ENCODE measurements around the gene LDLRAD2. TPM values are rescaled to one million over a fixed set of nuclear protein-coding genes. Genes with fewer than 3 reads are reported as not detected.
A peak's percentile ranks its signal among the peaks of the same experiment; 100 is the strongest.

LDLRAD2 gene
- total RNA-seq, 1 donor from 2014 or later = 0.04 TPM

DNA sequence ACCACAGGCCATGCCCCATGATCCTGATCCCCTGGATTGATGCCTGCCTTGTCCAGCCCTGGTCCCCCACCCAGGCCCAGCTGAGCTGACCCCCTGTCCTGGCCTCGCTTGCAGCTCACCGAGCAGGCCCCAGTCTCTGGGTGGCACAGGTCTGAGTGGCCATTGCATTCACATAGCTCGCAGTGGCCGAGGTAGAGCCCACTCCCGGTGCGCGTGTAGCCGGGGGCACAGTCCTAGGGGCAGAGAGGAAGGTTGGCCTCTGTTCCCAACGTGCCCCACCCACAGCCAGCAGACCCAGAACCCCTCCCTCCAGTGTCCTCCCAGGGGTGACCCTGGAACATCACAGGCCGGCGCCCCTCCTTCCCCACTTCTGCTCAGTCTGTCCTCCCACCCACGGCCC lies 51.9 kb downstream of the LDLRAD2 start:
- no peak for ATAC-seq

DNA sequence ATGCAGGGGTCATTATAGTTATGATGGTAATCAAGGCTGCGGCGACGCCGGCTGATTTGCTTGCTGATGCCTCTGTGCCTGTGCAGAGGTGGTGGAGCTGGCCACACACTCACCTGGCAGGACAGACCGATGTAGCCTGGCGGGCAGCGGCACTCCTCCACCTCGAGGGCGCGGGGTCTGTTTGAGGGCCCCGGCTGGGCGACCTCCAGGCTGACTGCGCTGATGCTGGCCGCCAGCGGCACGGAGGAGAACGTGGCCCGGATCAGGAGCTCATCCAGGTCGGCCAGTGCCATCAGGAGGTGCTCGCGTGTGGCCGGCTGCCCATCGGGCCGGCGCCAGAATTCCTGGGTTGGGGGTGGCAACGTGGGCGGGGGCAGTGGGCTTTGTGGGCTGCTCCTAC lies 52.7 kb downstream of the LDLRAD2 start:
- ATAC-seq = no peak

DNA sequence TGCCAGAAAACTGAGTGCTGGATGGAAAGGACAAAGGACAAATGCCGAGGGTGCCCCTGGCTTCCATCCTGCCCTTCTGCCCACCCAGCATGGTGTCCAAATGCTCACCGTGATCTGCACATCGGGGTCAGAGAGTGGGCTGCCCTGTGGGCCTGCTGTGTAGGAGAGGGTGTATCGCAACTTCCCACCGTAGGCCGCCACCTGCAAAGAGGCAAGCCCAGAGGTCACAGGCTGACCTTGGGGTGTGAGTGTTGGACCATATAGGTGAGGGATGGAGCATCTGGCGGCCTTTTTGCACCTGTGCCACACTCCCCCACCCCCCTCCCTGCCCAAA lies 53.5 kb downstream of the LDLRAD2 start:
- ATAC-seq = no peak

DNA sequence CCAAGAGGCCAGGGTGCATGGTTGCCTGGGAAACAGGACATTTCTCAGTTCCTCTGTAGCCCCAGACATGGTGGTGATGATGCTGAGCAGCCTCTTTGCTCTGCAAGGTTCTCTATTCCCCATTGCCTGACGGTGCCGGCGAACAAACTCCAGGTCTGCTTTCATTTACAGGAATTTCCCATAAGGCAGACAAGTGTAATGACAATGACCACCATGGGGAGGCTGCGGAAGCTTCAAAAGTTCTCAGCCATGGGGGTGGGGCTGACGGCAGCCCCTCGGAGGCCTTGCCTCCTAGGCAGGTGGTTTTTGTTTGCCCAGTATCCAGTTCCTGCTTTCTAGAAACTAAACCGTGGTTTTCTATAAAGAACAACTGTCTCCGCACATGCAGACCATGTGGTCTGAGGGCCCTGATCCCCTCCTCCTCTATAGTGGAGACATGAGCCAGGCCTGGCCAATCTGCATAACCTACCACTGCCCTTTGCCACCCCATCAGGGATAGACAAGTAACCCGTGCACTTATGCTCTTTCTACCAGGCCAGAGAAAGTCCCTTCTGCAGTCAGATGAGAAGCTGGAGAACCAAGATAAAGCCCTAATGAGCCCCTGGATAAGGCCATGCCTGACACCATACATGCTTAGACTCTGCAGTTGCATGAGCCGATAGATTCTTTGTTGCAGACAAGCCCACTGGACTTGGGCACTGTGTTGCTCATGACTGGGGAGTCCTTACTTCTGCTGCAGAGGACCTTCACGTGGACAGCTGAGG lies 54.1 kb downstream of the LDLRAD2 start:
- no peak for ATAC-seq

DNA sequence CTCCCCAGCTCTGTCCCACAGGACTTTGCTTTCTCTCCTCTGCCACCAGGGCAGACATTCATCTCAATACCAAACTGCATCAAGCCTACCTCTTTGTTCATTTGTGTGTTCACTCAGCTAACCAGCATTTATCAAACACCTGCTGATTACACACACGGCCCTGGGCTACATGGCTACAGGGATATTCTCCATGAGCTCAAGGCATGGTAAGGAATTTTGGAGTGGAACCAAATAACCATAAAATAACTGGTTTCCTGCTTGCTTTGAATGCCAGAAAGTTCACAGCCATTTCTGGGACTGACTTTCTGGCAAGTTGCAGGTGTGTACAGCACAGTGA lies 54.6 kb downstream of the LDLRAD2 start:
- ATAC-seq = no peak

DNA sequence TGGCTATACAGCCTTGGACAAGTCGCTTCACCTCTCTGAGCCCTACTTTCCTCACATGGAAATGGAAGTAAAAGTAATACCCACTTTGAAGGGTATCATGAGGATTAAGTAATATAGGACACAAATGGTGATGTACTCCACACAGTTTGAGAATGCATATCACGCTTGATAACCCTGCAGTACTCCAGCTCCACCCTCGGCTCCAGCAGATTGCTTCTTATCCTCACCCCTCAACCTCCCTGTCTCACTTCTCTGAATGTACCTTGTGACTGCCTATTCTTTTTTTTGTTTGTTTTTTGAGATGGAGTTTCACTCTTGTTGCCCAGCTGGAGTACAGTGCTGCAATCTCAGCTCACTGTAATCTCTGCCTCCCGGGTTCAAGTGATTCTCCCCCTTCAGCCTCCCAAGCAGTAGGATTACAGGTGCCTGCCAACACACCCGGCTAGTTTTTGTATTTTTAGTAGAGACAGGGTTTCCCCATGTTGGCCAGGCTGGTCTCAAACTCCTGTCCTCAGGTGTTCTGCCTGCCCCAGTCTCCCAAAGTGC lies 55.5 kb downstream of the LDLRAD2 start:
- no peak for ATAC-seq

DNA sequence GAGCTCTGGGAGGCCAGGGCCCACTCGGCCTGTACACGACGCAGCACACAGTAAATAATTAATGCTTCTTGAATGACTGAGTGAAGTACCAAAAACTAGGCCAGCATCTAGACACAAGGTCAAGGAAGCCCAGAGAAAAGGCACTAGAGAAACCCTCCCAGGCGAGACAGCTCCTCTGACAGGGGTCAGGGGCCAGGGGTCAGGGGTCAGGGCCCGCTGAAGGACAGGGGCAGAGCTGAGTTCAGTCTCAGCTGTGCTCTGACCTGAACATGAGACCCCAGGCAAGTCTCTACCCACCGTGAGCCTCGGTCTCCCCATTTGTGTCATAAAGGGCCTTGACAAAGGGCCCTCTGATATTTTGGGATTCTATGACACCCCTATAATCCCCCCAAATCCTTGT lies 56.4 kb downstream of the LDLRAD2 start:
- no peak for ATAC-seq

DNA sequence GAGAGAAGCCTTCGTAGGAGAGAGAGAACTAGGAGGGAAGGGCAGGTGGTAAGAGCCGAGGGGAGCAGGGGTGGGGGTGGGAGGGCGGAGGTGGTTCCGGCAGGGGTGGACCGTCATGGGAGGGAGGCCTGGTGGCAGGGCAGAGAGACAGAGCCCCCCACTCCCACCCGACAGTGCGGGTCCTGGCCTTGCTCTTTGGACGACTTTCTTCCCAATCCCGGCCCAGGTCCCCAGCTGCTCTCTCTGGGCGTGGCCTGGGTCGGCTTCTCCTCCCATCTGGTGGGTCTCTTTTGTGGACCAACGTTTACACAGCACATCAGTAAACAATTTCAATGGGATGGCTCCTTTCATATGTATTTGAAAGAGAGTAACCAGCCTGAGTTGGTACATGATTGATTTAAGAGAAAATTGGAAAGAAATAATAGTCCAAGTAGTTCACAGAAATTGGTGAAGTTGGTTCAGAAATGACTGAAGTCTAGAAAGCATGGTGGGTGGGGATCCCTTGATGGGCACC lies 56.9 kb downstream of the LDLRAD2 start:
- no peak for ATAC-seq

DNA sequence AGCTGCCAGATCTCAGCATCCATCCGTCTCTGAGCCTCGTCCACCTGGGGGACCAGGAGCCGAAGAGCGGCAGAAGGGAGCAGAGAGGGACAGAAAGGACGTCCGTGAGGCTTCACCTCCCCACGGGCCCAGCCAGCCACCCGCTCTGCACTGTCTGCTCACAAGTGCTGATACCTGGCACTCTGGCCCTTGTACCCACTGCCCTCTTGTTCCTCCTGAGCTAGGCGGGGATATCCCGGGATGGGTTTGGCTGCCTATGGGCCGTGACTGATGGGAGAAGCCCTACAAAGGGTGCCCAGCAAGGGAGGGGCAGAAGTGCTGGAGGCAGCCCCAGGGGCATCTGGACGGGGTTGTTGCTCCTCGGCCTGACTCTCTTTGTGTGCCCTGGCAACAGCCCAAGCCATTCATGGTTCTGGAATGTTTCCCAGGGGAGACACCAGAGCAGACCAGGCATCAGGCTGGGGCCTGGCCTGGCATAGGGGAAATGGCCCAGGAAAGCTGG lies 57.6 kb downstream of the LDLRAD2 start:
- peak; percentile 66 for ATAC-seq

DNA sequence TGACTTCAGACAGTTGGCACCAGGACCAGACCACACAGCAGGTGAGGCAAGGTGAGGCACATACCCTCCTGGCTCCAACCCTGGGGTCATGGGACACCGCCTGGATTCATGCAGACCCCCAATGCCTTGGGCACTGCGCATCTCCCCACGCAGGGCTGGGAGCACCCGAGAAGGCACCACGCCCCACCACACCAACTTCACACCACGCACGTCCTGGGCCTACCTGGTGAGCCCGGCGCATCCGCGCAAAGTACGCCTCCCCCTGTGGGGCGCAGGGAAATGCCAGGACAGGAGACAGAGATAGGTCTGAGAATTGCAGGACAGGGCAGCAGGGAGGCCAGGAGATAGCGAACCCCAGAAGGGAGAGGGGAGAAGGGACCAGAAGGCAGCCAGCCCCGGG lies 58.5 kb downstream of the LDLRAD2 start:
- ATAC-seq = no peak

DNA sequence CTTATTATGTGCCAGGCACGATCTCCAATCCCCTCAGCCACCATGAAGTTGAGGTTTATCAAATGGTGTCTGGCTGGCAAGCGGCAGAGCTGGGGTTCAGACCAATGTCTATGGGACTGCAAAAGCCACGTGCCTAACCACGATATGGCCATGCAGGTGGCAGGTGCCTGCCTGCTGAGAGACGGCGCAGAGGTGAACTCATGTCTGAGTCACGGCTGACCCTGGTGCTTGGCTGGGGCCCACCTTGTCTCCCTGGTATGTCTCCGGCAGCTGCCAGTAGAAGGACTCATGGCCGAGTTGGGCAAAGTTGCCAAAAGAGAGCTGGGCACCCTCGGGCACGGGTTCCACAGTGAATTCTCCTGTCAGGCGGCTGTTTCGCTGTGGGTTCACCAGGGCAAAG lies 59.9 kb downstream of the LDLRAD2 start:
- ATAC-seq = peak; percentile 24

DNA sequence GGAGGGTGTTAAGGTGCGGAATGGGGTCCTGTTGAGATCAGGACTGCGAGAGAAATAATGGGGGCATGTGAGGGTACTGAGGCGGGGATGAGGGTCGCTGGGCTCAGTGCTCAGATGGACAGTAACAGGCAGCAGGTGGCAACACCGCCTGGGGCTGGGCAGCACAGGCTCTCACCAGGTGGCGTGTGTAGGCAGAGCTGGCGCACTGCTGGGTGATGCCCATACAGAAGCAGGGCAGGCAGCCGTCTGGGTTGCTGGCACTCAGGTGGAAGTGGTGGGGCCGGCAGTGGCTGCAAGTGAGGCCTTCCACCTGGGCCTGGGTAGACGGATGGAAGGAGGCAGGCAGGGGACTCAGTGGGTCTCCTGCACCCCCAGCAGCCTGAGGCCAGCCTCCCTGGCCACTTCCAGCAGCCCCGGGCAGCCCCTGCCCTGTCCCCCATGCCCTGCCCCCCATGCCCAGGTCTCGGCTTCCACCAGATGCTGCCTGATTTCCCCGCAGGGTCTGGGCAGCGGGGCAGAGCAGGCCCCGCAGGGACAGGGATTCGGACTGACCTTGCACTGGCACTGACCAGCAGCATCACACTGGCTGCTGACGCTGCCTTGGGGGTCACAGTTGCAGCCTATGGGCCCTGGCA lies 60.5 kb downstream of the LDLRAD2 start:
- ATAC-seq = peak; percentile 6

DNA sequence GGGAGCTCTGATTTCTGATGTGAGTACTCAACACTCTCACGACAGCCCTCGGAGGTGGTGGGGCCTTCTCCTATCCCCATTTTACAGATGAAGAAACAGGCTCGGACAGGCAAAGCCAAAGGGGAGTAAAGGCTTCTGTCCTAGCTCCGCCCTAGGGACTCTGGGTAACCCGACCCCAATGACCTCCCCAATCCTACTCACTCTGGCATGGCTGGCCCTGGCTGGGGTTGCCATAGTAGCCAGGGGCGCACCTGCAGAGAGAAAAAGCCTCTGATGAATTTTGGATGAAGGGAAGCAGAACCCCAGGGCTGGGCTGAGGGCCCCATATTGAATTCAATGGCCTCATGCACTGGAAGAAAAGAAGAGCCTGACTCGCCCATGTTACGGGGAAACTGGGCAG lies 61.1 kb downstream of the LDLRAD2 start:
- ATAC-seq = no peak

DNA sequence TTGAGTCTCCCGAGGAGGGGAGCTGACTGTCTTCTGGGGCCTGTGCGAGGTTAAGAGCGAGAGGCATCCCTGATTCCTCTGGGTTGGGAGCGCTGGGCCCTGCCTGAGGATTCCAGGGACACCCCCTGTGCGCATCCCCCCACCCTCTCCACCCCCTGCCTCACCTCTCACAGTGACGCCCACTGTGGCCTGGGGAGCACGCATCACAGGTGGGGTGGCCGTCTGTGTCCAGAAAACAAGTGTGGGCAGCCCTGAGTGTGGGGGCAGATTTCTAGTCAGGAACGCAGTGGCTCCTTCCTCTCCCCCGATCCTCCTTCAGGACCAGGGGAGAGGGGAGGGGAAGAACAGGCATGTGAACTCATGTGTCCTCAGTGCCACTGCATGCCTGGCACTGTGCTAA lies 61.7 kb downstream of the LDLRAD2 start:
- ATAC-seq = no peak

DNA sequence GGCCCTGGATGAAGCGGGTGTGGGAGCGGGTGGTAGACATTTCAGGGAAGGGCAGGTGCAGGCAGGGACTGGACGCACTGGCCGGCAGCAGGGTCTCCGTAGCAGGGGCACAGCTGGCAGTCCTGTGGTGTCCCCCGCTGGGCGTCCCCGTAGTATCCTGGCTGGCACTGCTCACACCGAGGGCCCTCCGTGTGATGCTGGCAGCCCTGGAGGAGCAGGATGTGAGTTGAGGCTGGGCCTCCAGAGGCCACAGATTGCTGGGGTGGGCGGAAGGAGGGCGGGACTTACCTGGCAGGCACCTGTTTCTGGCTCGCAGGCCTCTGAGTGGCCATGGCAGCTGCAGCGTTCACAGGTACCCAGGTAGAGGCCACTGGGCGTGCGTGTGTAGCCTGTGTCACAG lies 62.3 kb downstream of the LDLRAD2 start:
- ATAC-seq = no peak

Other genes with a start within 250 kb of the LDLRAD2 start
- 3.0 TPM for gene RAP1GAP, start 142.9 kb upstream of the LDLRAD2 start, total RNA-seq
- 37.3 TPM for gene USP48, start 29.1 kb upstream of the LDLRAD2 start, total RNA-seq
- gene HSPG2, start 125.0 kb downstream of the LDLRAD2 start, total RNA-seq = 91.0 TPM
- gene CELA3B, start 164.8 kb downstream of the LDLRAD2 start, total RNA-seq = not detected
- not detected for gene CELA3A, start 189.4 kb downstream of the LDLRAD2 start, total RNA-seq
- gene CDC42, start 240.4 kb downstream of the LDLRAD2 start, total RNA-seq = 208 TPM